Smooth muscle cell (in vitro differentiated cells): ENCODE measurements around the gene SCARB2. TPM values are rescaled to one million over a fixed set of nuclear protein-coding genes. Genes with fewer than 3 reads are reported as not detected.
A peak's percentile ranks its signal among the peaks of the same experiment; 100 is the strongest.

Experiments
- DNase-seq: peaks from one replicate; lab custom pipeline; 2025; ENCODE audit not compliant: unreplicated experiment; lab: John Stamatoyannopoulos, UW
- H2AFZ ChIP-seq: fragments of 200-600 bp; sonication (generic); 2 replicates; pipeline ENCODE4 v1.6.0; 2016; ENCODE audit warnings: antibody characterized with exemption, low read depth, mild to moderate bottlenecking
- H3F3A ChIP-seq: fragments of 200-600 bp; sonication (generic); 2 replicates; pipeline ENCODE4 v1.6.0; 2017; ENCODE audit warnings: antibody characterized with exemption, low read depth
- H3K27ac ChIP-seq: fragments of 200-600 bp; sonication (generic); 2 replicates; pipeline ENCODE4 v1.5.1; 2016; ENCODE audit warnings: low read depth, mild to moderate bottlenecking
- H3K27me3 ChIP-seq: fragments of 200-600 bp; sonication (generic); 2 replicates; pipeline ENCODE4 v1.6.1; 2016; ENCODE audit warnings: low read depth, mild to moderate bottlenecking
- H3K36me3 ChIP-seq: fragments of 200-600 bp; sonication (generic); 2 replicates; pipeline ENCODE4 v1.5.1; 2016; ENCODE audit warnings: low read depth
- H3K4me1 ChIP-seq: fragments of 200-600 bp; sonication (generic); 2 replicates; pipeline ENCODE4 v1.5.1; 2016; ENCODE audit warnings: low read depth
- H3K4me2 ChIP-seq: fragments of 200-600 bp; sonication (generic); 2 replicates; pipeline ENCODE4 v1.6.0; 2016; ENCODE audit warnings: mild to moderate bottlenecking
- H3K4me3 ChIP-seq: fragments of 200-600 bp; sonication (generic); 2 replicates; pipeline ENCODE4 v1.5.1; 2016; ENCODE audit warnings: mild to moderate bottlenecking
- H3K79me2 ChIP-seq: fragments of 200-600 bp; sonication (generic); 2 replicates; pipeline ENCODE4 v1.6.0; 2016; ENCODE audit warnings: low read depth, mild to moderate bottlenecking
- H3K9ac ChIP-seq: fragments of 200-600 bp; sonication (generic); 2 replicates; pipeline ENCODE4 v1.6.0; 2016; ENCODE audit warnings: low read depth
- H3K9me3 ChIP-seq: fragments of 200-600 bp; sonication (generic); replicated peaks from 2 replicates; pipeline ENCODE4 v1.5.1; 2016; ENCODE audit warnings: low read depth
- H4K20me1 ChIP-seq: fragments of 200-600 bp; sonication (generic); 2 replicates; pipeline ENCODE4 v1.6.0; 2016; ENCODE audit warnings: low read depth
- CTCF ChIP-seq: fragments of 200-600 bp; sonication (generic); IDR thresholded peaks from 2 replicates; pipeline ENCODE4 v1.5.1; 2017; ENCODE audit warnings: borderline replicate concordance, mild to moderate bottlenecking, antibody characterized with exemption; ENCODE audit not compliant: insufficient read depth, poor library complexity, severe bottlenecking
- WGBS: methylation state at CpG from one replicate; pipeline ENCODE4 v1.1.7; 2016; ENCODE audit warnings: low lambda C conversion rate; 5-methylcytosine and 5-hydroxymethylcytosine counted together
- polyA plus RNA-seq: library from polyadenylated mRNA; unstranded; fragments of >200 nt; fragmentation: Nextera tagmentation; extraction: Ambion mirVana; gene quantifications from 2 replicates; pipeline ENCODE4 v1.2.1, GENCODE V29; 2016
- total RNA-seq: library from RNA; depleted of rRNA; stranded (reverse); fragments of >200 nt; gene quantifications from 2 replicates; pipeline ENCODE4 v1.2.3, GENCODE V29; 2014

SCARB2 gene
- total and polyA plus RNA-seq, 2 experiments from 2014 or later, result 162 to 270 TPM

DNA sequence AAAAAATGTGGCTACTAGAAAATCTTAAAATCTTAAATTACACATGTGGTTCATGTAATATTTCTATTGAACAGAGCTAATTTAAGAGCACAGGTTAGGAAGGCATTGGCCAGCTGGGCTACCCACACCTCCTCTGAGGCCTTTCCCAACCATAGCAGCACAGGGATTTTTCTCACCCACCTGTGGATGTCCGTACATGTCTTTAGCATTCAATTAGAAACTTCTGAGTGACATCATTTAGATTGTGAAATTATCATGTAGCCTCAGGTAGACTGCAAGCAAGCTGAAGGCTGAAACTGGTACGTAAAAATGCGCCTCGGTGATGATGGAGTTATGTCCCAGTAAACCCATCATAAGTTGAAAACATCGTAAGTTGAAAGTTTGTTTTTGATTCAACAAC, 31.2 kb downstream of the SCARB2 start:
- Histone ChIP-seq H3K27me3 (no peaks in the 10 kb centered on the region), H3K4me1 (no peaks in the 10 kb centered on the region), H3K9me3 (no peaks in the 10 kb centered on the region), H3K79me2 (peaks cover 38% of the 10 kb centered on the region), H4K20me1 (peaks cover 64% of the 10 kb centered on the region), H3K4me3 (no peak overlapping the region), H3K9ac (no peak overlapping the region), H3F3A (no peaks in the 10 kb centered on the region), H2AFZ (no peak overlapping the region), H3K36me3 (peaks cover 6% of the 10 kb centered on the region), H3K27ac (no peak overlapping the region), H3K4me2 (no peak overlapping the region)
- no peak for TF ChIP-seq CTCF
- WGBS, result 97% methylated on average over 5 of the region's 5 CpGs
- DNase-seq, result no peak

DNA sequence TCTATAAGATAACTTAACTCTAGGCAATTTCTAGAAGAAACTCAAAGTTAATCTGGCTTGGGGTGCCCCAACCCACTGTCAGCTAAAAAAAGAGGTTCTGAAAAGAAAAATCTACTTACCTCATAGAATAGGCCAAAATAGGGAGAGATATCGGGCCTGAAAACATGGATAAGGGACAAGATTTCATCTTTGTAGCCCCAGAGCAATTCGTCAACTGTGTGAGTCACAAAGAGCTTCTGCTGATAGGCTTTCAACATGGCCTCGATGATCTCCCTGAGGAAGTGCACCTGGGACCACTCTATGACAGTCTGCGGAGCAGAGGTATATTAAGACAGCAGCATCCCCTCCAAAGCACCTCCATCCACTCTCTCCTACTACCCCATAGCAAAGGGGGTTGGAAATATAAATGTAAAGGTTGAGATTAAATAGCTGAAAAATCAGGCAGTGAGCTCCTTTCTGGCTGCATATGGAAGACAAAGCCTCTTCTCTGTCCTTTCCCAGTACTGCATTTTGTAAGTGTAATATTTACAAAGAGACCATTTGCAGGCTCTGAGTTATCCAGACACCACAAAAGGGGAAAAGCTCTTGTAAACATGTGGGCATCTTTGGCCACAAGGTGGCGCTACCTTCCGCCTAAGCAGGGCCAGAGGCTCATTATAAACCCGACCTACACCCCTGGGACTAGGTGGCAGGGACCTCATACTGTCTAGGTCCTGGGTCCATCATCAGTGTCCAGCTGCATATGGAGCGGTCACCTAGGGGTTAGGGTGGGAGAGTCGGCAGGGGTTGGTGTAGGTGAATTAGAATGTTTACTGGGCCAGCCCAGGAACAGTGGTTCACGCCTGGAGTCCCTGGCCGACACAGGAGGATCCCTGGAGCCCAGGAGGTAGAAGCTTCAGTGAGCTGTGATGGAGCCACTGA, 34.0 kb downstream of the SCARB2 start:
- peak; percentile 95 for TF ChIP-seq CTCF
- no peaks in the 10 kb centered on the region for H3K27me3 ChIP-seq
- no peak overlapping the region for H3K9ac ChIP-seq
- H3K9me3 ChIP-seq, result no peaks in the 10 kb centered on the region
- peaks cover 16% of the 10 kb centered on the region for H3K36me3 ChIP-seq
- H3K79me2 ChIP-seq, result peaks cover 23% of the 10 kb centered on the region
- H2AFZ ChIP-seq, result no peak overlapping the region
- 50% methylated on average over 11 of the region's 11 CpGs for WGBS
- no peak overlapping the region for H3K27ac ChIP-seq
- DNase-seq, result peak; percentile 33
- H3K4me2 ChIP-seq, result no peak overlapping the region
- no peaks in the 10 kb centered on the region for H3F3A ChIP-seq
- peaks cover 39% of the 10 kb centered on the region for H4K20me1 ChIP-seq
- no peaks in the 10 kb centered on the region for H3K4me1 ChIP-seq
- no peak overlapping the region for H3K4me3 ChIP-seq

DNA sequence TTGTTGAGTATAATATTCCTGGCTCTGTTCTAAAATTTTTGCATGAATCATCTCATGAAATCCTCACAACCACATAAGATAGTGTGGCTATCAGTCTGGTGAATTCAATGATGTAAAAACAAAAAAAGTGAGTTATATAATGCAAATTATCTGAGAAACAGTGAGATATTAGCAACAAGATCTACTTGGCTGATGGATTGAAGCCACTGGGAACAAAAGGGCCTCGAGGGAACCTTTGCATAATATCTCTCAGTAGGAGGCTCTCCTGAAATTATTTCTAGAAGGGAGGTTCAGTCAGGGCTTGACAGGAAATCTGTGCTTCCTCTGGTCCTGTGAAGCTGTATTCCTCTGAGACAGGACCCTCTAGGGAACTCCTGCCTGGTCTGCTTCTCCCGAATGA, 35.3 kb downstream of the SCARB2 start:
- Histone ChIP-seq H3K79me2 (peaks cover 23% of the 10 kb centered on the region), H3K9me3 (no peaks in the 10 kb centered on the region), H2AFZ (no peak overlapping the region), H4K20me1 (peaks cover 26% of the 10 kb centered on the region), H3F3A (no peaks in the 10 kb centered on the region), H3K9ac (no peak overlapping the region), H3K27me3 (no peaks in the 10 kb centered on the region), H3K4me1 (no peaks in the 10 kb centered on the region), H3K36me3 (peaks cover 19% of the 10 kb centered on the region), H3K4me3 (no peak overlapping the region), H3K27ac (no peak overlapping the region), H3K4me2 (no peak overlapping the region)
- WGBS, result 84% methylated on average over 2 of the region's 2 CpGs
- no peak for TF ChIP-seq CTCF
- no peak for DNase-seq

GRCh38 chr4:76177709-76178108, 35.9 kb downstream of the SCARB2 start:
- TF ChIP-seq CTCF, result no peak
- no peak for DNase-seq
- Histone ChIP-seq H2AFZ (no peak overlapping the region), H3K9ac (no peak overlapping the region), H3K36me3 (peaks cover 23% of the 10 kb centered on the region), H3F3A (no peaks in the 10 kb centered on the region), H3K4me3 (no peak overlapping the region), H4K20me1 (peaks cover 20% of the 10 kb centered on the region), H3K27me3 (no peaks in the 10 kb centered on the region), H3K9me3 (no peaks in the 10 kb centered on the region), H3K4me1 (no peaks in the 10 kb centered on the region), H3K79me2 (peaks cover 17% of the 10 kb centered on the region), H3K4me2 (no peak overlapping the region), H3K27ac (no peak overlapping the region)
